RWPE1 (cell line): Measurements from ENCODE around the gene PCBP4.

Experiments
- CTCF ChIA-PET: fragments of 350-600 bp; sonication (Branson Sonifier 250); formaldehyde crosslinking; extraction: SDS; loops from one replicate; lab custom pipeline; 2021; lab: Yijun Ruan, JAX
- POLR2A ChIA-PET: fragments of 400-600 bp; formaldehyde crosslinking; extraction: SDS; loops from one replicate; lab custom pipeline; 2020; ENCODE audit warnings: antibody characterized with exemption; ENCODE audit not compliant: low non-redundant PET; lab: Yijun Ruan, JAX
- DNase-seq: peaks from one replicate; pipeline ENCODE4 v3.0.0; 2012; ENCODE audit warnings: low spot score
- H3K27ac ChIP-seq: fragments of 450-650 bp; 2 replicates; pipeline ENCODE4 v1.5.1; 2017
- TF ChIP-seq, protein P1 (sequence below): fragments of 450-650 bp; conservative IDR thresholded peaks from 2 replicates; pipeline ENCODE4 v1.5.1; 2017; ENCODE audit warnings: low read depth, mild to moderate bottlenecking

The PCBP4 gene

GRCh38 chr3:51942603-51943450, 24.4 kb downstream of the PCBP4 start:
- DNase-seq: peak; percentile 80
- TF ChIP-seq, protein P1, sequence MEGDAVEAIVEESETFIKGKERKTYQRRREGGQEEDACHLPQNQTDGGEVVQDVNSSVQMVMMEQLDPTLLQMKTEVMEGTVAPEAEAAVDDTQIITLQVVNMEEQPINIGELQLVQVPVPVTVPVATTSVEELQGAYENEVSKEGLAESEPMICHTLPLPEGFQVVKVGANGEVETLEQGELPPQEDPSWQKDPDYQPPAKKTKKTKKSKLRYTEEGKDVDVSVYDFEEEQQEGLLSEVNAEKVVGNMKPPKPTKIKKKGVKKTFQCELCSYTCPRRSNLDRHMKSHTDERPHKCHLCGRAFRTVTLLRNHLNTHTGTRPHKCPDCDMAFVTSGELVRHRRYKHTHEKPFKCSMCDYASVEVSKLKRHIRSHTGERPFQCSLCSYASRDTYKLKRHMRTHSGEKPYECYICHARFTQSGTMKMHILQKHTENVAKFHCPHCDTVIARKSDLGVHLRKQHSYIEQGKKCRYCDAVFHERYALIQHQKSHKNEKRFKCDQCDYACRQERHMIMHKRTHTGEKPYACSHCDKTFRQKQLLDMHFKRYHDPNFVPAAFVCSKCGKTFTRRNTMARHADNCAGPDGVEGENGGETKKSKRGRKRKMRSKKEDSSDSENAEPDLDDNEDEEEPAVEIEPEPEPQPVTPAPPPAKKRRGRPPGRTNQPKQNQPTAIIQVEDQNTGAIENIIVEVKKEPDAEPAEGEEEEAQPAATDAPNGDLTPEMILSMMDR: no peak
- H3K27ac ChIP-seq: peak overlapping the region; percentile 91
- ChIA-PET CTCF (interaction anchor here (0.6 to 1.1 kb wide), 5 partner anchors 13 to 333 kb away, joined by 3 to 5 read pairs (median 3); partner anchors contain the start of genes ABHD14B and GPR62), POLR2A (interaction anchor here (0.8 kb wide), 1 partner anchor 397 kb away, joined by 4 read pairs; no protein-coding TSS in a partner anchor)

GRCh38 chr3:51941798-51942602, 25.3 kb downstream of the PCBP4 start, which contains the start of the genes PARP3 and RRP9:
Gene PARP3, plus strand, starts transcription at chr3:51942363. Its CDS starts 993 bp downstream, at chr3:51943356.
Gene RRP9, minus strand, starts transcription at chr3:51941904. Its CDS starts 37 bp downstream, at chr3:51941867.
- ChIA-PET CTCF (interaction anchor here (0.6 to 1.1 kb wide), 7 partner anchors 14 to 1556 kb away, joined by 3 to 5 read pairs (median 3); partner anchors contain the start of genes ABHD14B and GPR62), POLR2A (no interaction called here)
- TF ChIP-seq, protein P1: peak; percentile 98
- peak; percentile 97 for DNase-seq
- H3K27ac ChIP-seq: peak within 1 kb of the TSS; percentile 91

GRCh38 chr3:51941463-51941797, 25.8 kb downstream of the PCBP4 start:
- peak overlapping the region; percentile 91 for H3K27ac ChIP-seq
- ChIA-PET CTCF (interaction anchor here (0.6 to 1.1 kb wide), 4 partner anchors 27 to 1556 kb away, joined by 3 read pairs; partner anchors contain the start of gene ABHD14B), POLR2A (no interaction called here)
- TF ChIP-seq, protein P1: no peak
- no peak for DNase-seq

DNA sequence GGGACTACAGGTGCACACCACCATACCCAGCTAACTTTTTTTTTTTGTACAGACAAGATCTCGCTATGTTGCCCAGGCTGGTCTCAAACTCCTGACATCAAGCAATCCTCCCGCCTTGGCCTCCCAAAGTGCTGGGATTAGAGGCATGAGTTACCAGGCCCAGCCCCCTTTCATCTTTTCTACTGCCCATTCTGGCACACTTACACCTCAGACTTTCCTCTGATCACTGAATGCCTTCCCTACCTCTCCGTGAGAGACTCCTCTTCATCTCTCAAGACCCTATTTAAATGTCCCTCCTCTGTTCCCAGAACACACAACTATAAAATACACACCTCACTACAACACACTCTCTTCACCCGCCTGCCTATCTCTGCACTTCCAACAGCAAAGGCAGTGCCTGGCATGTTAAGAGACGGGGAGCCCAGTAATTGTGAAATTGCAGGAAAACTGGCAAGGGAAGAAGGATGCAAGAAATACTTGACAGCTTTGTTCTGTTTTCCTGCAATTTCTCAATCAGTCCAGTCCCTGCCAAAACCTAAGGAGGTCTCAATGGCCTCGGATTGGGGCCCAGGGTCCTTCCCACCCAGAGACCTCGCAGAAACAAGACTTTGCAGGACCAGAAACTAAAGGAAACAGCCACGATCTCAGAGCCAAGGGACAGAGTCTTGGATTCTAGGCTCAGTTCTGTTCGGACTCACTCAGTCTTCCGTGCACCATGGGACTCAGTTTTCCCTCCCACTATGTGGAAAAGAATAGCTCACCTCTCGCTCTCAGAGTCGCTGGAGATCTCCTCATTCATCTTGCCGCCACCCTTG, 26.4 kb downstream of the PCBP4 start:
- no peak for DNase-seq
- CTCF ChIA-PET: interaction anchor here (0.6 to 1.1 kb wide), 4 partner anchors 28 to 1555 kb away, joined by 3 read pairs; partner anchors contain the start of gene ABHD14B
- POLR2A ChIA-PET: no interaction called here
- TF ChIP-seq, protein P1: no peak
- peak overlapping the region; percentile 91 for H3K27ac ChIP-seq

GRCh38 chr3:51938780-51939425, 28.4 kb downstream of the PCBP4 start:
- CTCF ChIA-PET: no interaction called here

More at GRCh38 chr3:51938780-51939425, 28.4 kb downstream of the PCBP4 start:
- DNase-seq: no peak
- POLR2A ChIA-PET: no interaction called here
- H3K27ac ChIP-seq: no peak overlapping the region; the same call in 1 of the 2 replicates
- TF ChIP-seq, protein P1: no peak
